Fibroblast of the aortic adventitia (primary cell): Measurements from ENCODE around the gene SPATA13. TPM values are rescaled to one million over a fixed set of nuclear protein-coding genes. Genes with fewer than 3 reads are reported as not detected.

Experiments
- DNase-seq: peaks from one replicate; pipeline ENCODE4 v3.0.0-alpha.2; 2010; ENCODE audit warnings: low read depth
- H3K4me3 ChIP-seq: 2 replicates; pipeline ENCODE4 v1.5.1; 2011; ENCODE audit warnings: low read depth, mild to moderate bottlenecking, control low read depth, low read length, moderate library complexity
- total RNA-seq: library from RNA; depleted of rRNA; stranded (reverse); fragments of >200 nt; gene quantifications from 2 replicates; pipeline ENCODE4 v1.2.3, GENCODE V29; 2012; ENCODE audit warnings: low replicate concordance
- TF ChIP-seq, protein P1 (sequence below): IDR thresholded peaks from 2 replicates; pipeline ENCODE4 v1.5.1; 2011; ENCODE audit warnings: mild to moderate bottlenecking, low read length, control low read depth, inconsistent platforms; ENCODE audit not compliant: insufficient read depth

SPATA13 gene
- total RNA-seq, 1 donor: 12.2 TPM

DNA sequence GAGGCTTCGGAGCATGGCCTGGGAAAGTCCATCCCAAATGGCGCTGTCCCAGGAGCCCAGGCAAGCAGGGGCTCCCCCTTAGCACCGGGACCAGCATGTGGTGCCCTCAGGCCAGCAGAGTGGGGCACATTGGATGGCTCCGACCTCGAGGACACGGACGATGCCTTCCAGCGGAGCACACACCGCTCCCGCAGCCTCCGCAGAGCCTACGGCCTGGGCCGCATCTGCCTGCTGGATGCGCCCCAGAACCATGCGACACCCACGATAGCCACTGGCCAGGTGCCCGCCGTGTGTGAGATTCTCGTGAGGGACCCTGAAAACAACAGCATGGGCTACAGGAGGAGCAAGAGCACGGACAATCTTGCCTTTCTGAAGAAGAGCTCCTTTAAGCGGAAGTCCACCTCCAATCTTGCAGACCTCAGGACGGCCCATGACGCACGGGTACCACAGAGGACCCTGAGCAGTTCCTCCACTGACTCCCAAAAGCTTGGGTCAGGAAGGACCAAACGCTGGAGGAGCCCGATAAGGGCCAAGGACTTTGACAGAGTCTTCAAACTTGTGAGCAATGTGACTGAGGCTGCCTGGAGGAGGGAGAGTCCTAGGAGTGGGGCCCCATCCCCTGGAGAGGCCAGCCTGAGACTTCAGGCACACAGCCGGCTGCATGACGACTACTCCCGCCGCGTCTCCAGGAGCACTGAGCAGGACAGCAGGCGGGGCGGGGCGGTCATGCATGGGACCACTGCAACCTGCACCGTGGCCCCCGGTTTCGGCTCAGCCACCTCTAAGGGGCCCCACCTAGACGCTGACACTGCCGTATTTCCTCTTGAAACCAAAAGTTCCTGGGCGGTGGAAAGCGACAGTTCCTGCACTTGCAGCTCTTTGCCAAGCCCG is 63.1 kb downstream of the SPATA13 start:
- TF ChIP-seq, protein P1, sequence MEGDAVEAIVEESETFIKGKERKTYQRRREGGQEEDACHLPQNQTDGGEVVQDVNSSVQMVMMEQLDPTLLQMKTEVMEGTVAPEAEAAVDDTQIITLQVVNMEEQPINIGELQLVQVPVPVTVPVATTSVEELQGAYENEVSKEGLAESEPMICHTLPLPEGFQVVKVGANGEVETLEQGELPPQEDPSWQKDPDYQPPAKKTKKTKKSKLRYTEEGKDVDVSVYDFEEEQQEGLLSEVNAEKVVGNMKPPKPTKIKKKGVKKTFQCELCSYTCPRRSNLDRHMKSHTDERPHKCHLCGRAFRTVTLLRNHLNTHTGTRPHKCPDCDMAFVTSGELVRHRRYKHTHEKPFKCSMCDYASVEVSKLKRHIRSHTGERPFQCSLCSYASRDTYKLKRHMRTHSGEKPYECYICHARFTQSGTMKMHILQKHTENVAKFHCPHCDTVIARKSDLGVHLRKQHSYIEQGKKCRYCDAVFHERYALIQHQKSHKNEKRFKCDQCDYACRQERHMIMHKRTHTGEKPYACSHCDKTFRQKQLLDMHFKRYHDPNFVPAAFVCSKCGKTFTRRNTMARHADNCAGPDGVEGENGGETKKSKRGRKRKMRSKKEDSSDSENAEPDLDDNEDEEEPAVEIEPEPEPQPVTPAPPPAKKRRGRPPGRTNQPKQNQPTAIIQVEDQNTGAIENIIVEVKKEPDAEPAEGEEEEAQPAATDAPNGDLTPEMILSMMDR: no peak
- no peak for DNase-seq
- H3K4me3 ChIP-seq: no peak overlapping the region

DNA sequence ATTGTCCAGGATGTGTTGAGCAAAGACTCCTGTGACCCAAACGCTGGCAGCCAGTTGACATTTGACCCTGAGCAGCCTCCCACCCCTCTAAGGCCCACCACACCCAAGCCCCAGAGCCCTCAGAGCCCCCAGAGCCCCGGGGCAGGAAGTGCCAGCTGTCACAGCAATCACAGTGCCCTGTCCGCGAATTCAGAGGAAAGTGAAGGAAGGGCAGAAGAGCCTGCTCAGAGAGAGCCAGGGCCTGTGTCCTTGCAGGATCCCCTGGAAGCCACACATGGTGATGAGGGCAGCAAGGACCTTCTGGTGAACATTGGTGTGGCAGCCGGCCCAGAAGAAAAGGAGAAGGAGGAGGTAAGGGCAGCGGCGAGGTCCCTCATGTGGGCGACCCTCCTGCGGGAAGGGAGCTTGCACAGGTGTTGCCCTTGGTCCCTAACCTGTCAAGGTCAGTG is 63.7 kb downstream of the SPATA13 start:
- DNase-seq: no peak
- no peak overlapping the region for H3K4me3 ChIP-seq
- TF ChIP-seq, protein P1: no peak

DNA sequence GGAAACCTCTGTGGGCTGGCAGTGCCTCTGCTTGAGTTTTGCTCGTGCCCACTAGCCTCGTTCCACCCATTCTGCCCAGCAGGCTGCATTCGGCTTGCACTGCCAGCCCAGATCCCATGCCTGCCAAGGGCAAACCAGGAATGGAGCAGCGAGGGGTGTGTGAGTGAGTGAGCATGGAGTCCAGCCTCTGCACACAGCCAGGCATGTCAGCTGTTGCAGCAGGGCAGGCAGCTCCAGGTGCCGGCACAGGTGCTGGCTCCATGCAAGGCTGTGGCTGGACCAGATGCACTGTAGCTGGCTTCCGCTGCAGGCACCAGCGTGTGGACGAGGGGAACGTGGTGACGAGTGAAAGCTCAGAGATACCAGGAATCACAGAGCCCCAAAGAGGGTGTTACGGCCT is 64.5 kb downstream of the SPATA13 start:
- no peak overlapping the region for H3K4me3 ChIP-seq
- TF ChIP-seq, protein P1: no peak
- DNase-seq: no peak

DNA sequence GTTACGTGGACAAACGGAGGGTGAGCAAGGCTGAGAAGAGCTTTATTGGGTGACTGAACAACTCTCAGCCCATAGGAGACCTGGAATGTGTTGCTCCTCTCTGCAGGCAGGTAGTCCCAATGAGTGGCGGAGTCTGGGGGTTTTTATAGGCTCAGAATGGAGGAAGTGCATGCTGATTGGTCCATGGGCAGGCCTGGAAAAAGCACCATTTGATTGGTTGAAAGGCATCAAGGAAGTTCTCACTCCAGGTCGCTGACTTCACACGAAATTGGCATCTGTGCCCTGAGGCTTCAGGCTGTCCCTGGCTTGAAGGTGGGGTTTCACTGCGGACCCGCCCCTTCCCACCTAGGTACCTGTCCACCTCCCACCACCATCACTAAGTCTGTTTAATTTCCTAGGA is 65.4 kb downstream of the SPATA13 start:
- no peak overlapping the region for H3K4me3 ChIP-seq
- TF ChIP-seq, protein P1: no peak
- DNase-seq: no peak

DNA sequence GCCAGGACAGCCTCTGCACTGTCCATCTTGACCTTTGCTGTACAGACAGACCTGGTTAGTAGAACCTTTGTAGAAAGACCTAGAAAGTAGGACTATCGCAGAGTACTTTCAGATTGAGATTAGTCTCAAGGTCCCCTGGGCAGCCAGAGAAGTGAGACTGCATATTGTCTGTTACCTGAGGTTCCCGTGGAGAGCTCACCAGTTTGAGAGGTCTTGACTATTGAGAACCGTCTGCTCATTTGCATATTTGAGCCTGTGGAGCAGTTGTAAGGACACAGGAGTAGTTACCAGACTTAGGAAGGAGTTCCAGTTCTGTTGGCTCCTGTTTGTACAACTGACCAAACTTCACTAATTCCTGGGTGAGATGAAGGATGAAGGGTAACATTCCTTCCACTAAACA is 66.2 kb downstream of the SPATA13 start:
- TF ChIP-seq, protein P1: no peak
- H3K4me3 ChIP-seq: no peak overlapping the region
- DNase-seq: no peak

DNA sequence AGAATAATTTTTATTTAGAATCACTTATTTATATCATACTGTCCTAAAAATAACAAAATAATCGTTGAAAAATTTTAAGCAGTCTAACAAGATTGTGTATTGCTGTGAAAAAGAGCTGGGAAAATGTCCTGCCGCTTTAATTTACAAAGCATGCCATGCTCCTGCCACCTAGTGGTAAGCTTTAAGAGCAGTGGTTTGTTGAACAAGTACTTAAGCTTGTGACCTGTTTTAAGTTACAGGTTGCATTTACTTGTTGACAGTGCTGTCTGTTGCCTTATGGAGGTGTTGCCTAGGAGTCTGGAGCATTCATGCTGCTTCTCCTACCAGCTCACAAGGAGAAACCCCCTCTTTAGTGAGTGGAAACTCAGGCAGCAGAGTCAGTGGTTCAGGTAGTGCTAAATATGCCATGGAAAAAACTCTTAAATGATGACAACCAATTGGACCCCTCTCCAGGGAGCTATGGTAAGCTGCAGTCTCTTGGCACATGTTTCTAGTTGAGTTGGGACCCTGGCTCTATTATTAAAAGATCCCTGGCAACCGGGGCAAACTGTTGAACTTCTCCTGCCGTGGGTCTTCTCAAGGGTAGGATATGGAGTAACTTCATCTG is 68.4 kb downstream of the SPATA13 start:
- DNase-seq: peak; percentile 85
- TF ChIP-seq, protein P1: peak; percentile 93
- no peak overlapping the region for H3K4me3 ChIP-seq
